T-cell (primary cell): ENCODE measurements around the gene BMERB1. TPM values are rescaled to one million over a fixed set of nuclear protein-coding genes. Genes with fewer than 3 reads are reported as not detected.
A peak's percentile ranks its signal among the peaks of the same experiment; 100 is the strongest.

Experiments used
- ATAC-seq, 4 experiments: fragments of 200-7000 bp in 3 of 4; fragments of 150-1000 bp in 1 of 4; cut with Tn5 transposase; replicated peaks in 1 of 4; 1 replicate in 3 of 4; 2 replicates in 1 of 4; pipeline ENCODE4 v1.10.0; 2021; ENCODE audit warnings: moderate library complexity in 3 of 4, mild to moderate bottlenecking in 2 of 4, moderate number of reproducible peaks in 1 of 4
- CTCF ChIA-PET, 2 donors: fragments of 300-600 bp; sonication (Branson Sonifier 250); formaldehyde crosslinking; loops; one replicate each; lab custom pipeline; 2022; ENCODE audit warnings: antibody characterized with exemption in 2 of 2; lab: Charles Lee
- POLR2A ChIA-PET, 2 donors: fragments of 300-600 bp; sonication (Branson Sonifier 250); formaldehyde crosslinking; loops; one replicate each; lab custom pipeline; 2022; ENCODE audit warnings: antibody characterized with exemption in 2 of 2; lab: Charles Lee
- DNase-seq, 35 experiments: peaks; one replicate each; pipeline versions ENCODE4 v3.0.0 to v3.0.0-alpha.2; 2013 to 2023
- H3K27ac ChIP-seq: one replicate; pipeline ENCODE4 v1.5.1; 2013; ENCODE audit warnings: low read length
- H3K27me3 ChIP-seq, 2 experiments: replicated peaks in 1 of 2; 1 replicate in 1 of 2; 2 replicates in 1 of 2; pipeline versions ENCODE4 v1.6.1 to v1.7.0; 2013; ENCODE audit warnings: low read length in 1 of 2, mixed read lengths in 1 of 2; ENCODE audit not compliant: control insufficient read depth in 2 of 2, insufficient read depth in 2 of 2; ENCODE audit errors: extremely low read depth in 1 of 2
- H3K36me3 ChIP-seq, 2 donors: 1 replicate in 1 of 2; 2 replicates in 1 of 2; pipeline versions ENCODE4 v1.6.1 to v1.7.0; 2013; ENCODE audit warnings: low read length in 1 of 2; ENCODE audit not compliant: control insufficient read depth in 2 of 2, insufficient read depth in 1 of 2; ENCODE audit errors: extremely low read depth in 1 of 2
- H3K4me1 ChIP-seq, 2 experiments: 1 replicate in 1 of 2; 2 replicates in 1 of 2; pipeline versions ENCODE4 v1.6.1 to v1.7.0; 2013; ENCODE audit warnings: low read length in 2 of 2, mixed read lengths in 1 of 2; ENCODE audit not compliant: insufficient read depth in 2 of 2, control insufficient read depth in 1 of 2; ENCODE audit errors: extremely low read depth in 1 of 2
- H3K4me3 ChIP-seq, 2 donors: 1 replicate in 1 of 2; 2 replicates in 1 of 2; pipeline versions ENCODE4 v1.5.1 to v1.7.0; 2013; ENCODE audit warnings: mild to moderate bottlenecking in 2 of 2, low read length in 1 of 2, moderate library complexity in 1 of 2; ENCODE audit not compliant: control insufficient read depth in 1 of 2; ENCODE audit errors: extremely low read depth in 1 of 2
- H3K9me3 ChIP-seq: 2 replicates; pipeline ENCODE4 v1.7.0; 2013
- H3K27ac Mint-ChIP-seq, 2 donors: one replicate each; pipeline ENCODE4 v1.8.0; 2020 to 2021; ENCODE audit warnings: mild to moderate bottlenecking in 2 of 2, mixed read lengths in 2 of 2
- H3K27me3 Mint-ChIP-seq, 2 donors: one replicate each; pipeline ENCODE4 v1.8.0; 2021 to 2022; ENCODE audit warnings: mixed read lengths in 2 of 2
- H3K36me3 Mint-ChIP-seq: one replicate; pipeline ENCODE4 v1.8.0; 2021; ENCODE audit warnings: mixed read lengths
- H3K4me1 Mint-ChIP-seq, 3 donors: one replicate each; pipeline ENCODE4 v1.8.0; 2020 to 2022; ENCODE audit warnings: mixed read lengths in 3 of 3, mild to moderate bottlenecking in 1 of 3
- H3K4me3 Mint-ChIP-seq, 3 donors: one replicate each; pipeline ENCODE4 v1.8.0; 2020 to 2022; ENCODE audit warnings: mild to moderate bottlenecking in 3 of 3, mixed read lengths in 3 of 3, moderate library complexity in 3 of 3
- H3K9me3 Mint-ChIP-seq, 3 donors: one replicate each; pipeline ENCODE4 v1.8.0; 2020 to 2022; ENCODE audit warnings: mixed read lengths in 3 of 3
- WGBS: methylation state at CpG from one replicate; pipeline ENCODE4 v1.1.5; 2013; ENCODE audit warnings: missing lambda C conversion rate; ENCODE audit not compliant: insufficient coverage; 5-methylcytosine and 5-hydroxymethylcytosine counted together
- total RNA-seq, 35 experiments: library from RNA in 6 of 35; stranded (reverse) in 6 of 35; fragments of 120-200 nt in 1 of 35; gene quantifications; one replicate each; pipeline versions ENCODE4 v1.2.1 to v1.2.4 and lab custom pipeline; 2013 to 2026

BMERB1 gene
- total RNA-seq, 5 donors from 2014 or later (not counting 1 experiment from before 2014, with no cell fraction given): 2.1 to 9.6 (median 5.6) TPM

- Histone ChIP-seq H3K36me3 (no peaks in the 10 kb centered on the region), H3K27ac (no peak overlapping the region), H3K27me3 (peaks cover 0 to 4% of the 10 kb centered on the region in 2 experiments), H3K4me1 (peaks cover 0 to 7% of the 10 kb centered on the region in 2 experiments), H3K4me3 (no peak overlapping the region), H3K9me3 (no peaks in the 10 kb centered on the region)
- ChIA-PET CTCF (no interaction called here), POLR2A (no interaction called here)
- no peak overlapping the region for H3K4me3 Mint-ChIP-seq
- DNase-seq (no peak), ATAC-seq (no peak)
- H3K36me3 Mint-ChIP-seq: no peaks in the 10 kb centered on the region
- no peak overlapping the region for H3K27ac Mint-ChIP-seq
- no peaks in the 10 kb centered on the region for H3K9me3 Mint-ChIP-seq
- H3K4me1 Mint-ChIP-seq: peaks cover 7 to 24% (median 16%) of the 10 kb centered on the region in 3 donors
- peaks cover 0 to 2% of the 10 kb centered on the region in 2 donors for H3K27me3 Mint-ChIP-seq
- WGBS: no CpG with 5 or more reads among the region's 11 CpGs
These were observed 78.8 kb downstream of the BMERB1 start for GRCh38 chr16:15513156-15513555.

GRCh38 chr16:15515992-15516391 is 81.6 kb downstream of the BMERB1 start:
- ChIA-PET POLR2A (no interaction called here), CTCF (no interaction called here)
- no peak overlapping the region for H3K4me3 Mint-ChIP-seq
- no peaks in the 10 kb centered on the region for H3K27me3 ChIP-seq
- no peak overlapping the region for H3K4me3 ChIP-seq
- H3K4me1 ChIP-seq: no peaks in the 10 kb centered on the region
- WGBS: 100% methylated on average over 1 of the region's 4 CpGs
- ATAC-seq (no peak), DNase-seq (no peak)
- H3K27ac Mint-ChIP-seq: peak overlapping the region in 1 of 2 donors; percentile 11
- no peaks in the 10 kb centered on the region for H3K9me3 Mint-ChIP-seq
- no peaks in the 10 kb centered on the region for H3K36me3 ChIP-seq
- H3K9me3 ChIP-seq: no peaks in the 10 kb centered on the region
- no peaks in the 10 kb centered on the region for H3K36me3 Mint-ChIP-seq
- H3K27me3 Mint-ChIP-seq: peaks cover 0 to 2% of the 10 kb centered on the region in 2 donors
- no peak overlapping the region for H3K27ac ChIP-seq
- peaks cover 1 to 6% (median 3%) of the 10 kb centered on the region in 3 donors for H3K4me1 Mint-ChIP-seq

DNA sequence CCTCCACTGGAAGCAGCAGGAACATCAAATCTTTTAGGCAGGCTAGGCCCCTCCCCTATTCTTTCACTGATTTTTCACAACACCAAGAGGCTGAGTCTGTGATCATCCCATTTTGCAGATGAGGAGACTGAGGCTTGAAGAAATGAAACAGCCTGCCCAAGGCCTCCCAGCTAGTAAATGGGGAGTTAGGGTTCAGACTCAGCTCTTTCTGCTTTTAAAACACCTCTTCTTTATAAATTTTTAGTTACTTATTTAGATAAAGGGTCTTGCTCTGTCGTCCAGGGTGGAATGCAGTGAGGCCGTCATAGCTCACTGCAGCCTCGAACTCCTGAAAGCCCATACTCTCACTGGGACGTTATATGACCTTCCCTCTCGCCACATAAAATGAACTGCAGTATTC is 82.2 kb downstream of the BMERB1 start:
- DNase-seq (no peak), ATAC-seq (no peak)
- H3K36me3 ChIP-seq: no peaks in the 10 kb centered on the region
- Mint-ChIP-seq H3K4me1 (peaks cover 2 to 5% (median 4%) of the 10 kb centered on the region in 3 donors), H3K9me3 (no peaks in the 10 kb centered on the region), H3K4me3 (no peak overlapping the region), H3K27ac (no peak overlapping the region), H3K36me3 (no peaks in the 10 kb centered on the region), H3K27me3 (no peaks in the 10 kb centered on the region)
- H3K9me3 ChIP-seq: no peaks in the 10 kb centered on the region
- no peak overlapping the region for H3K4me3 ChIP-seq
- no peaks in the 10 kb centered on the region for H3K27me3 ChIP-seq
- ChIA-PET POLR2A (no interaction called here), CTCF (no interaction called here)
- no peaks in the 10 kb centered on the region for H3K4me1 ChIP-seq
- WGBS: 96% methylated on average over 5 of the region's 5 CpGs
- no peak overlapping the region for H3K27ac ChIP-seq

- Histone ChIP-seq H3K27ac (no peak overlapping the region), H3K36me3 (no peaks in the 10 kb centered on the region), H3K4me3 (no peak overlapping the region), H3K9me3 (no peaks in the 10 kb centered on the region), H3K4me1 (peaks cover 0 to 3% of the 10 kb centered on the region in 2 experiments), H3K27me3 (no peaks in the 10 kb centered on the region)
- H3K4me1 Mint-ChIP-seq: peaks cover 5 to 16% (median 8%) of the 10 kb centered on the region in 3 donors
- whole genome bisulfite sequencing: 80% methylated on average over 3 of the region's 3 CpGs
- ATAC-seq (no peak), DNase-seq (no peak)
- H3K4me3 Mint-ChIP-seq: no peak overlapping the region
- no peaks in the 10 kb centered on the region for H3K27me3 Mint-ChIP-seq
- no peak overlapping the region for H3K27ac Mint-ChIP-seq
- ChIA-PET CTCF (interaction anchor here (0.6 to 0.7 kb wide), 2 partner anchors 174 to 377 kb away, joined by 3 to 6 read pairs; no protein-coding TSS in a partner anchor), POLR2A (no interaction called here)
- H3K9me3 Mint-ChIP-seq: no peaks in the 10 kb centered on the region
- no peaks in the 10 kb centered on the region for H3K36me3 Mint-ChIP-seq
These were observed 83.5 kb downstream of the BMERB1 start for GRCh38 chr16:15517743-15518377.

DNA sequence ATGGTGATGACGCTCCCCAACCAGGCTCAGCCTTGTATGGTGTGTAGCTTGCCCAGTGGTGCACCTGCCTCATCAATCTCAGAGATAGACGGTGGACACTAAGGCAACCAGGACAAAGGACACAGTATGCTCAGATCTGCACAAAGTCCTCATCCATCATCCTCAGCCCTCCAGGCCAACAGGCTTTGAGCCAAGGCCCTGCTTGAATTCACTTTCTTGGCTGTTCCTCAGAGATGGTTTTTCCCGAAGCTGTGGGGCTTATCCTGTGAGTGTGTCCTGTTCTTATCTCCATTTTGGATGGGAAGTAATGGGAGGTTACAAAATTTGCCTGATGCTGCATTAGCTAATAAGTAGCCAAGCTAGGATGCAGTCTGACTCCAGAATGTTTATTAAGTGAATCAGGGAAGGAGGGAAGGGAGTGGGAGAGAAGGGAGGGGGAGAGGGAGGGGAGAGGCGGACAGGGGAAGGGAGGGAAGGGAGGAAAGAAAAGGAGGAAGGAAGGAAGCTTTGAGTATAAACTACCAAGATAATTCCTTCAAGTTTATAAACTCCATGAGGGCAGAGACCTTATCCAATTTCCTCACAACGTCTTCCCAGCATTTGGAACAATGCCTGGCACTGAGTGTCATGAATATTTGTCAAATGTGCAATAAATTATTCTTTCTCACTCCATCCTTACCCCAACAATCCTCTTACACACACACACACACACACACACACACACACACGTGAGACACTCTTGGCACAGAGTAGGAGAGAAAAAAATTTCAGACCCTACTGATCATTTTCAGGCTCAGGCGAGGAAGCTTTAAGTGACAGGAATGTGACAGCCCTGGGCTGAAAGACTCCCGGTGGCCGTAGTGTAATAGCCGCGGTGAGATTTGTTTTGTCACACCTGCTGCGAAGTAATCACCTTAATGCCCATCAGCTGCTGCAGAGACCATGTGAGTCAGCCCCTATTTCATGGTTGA is 84.3 kb downstream of the BMERB1 start:
- Histone ChIP-seq H3K36me3 (no peaks in the 10 kb centered on the region), H3K9me3 (no peaks in the 10 kb centered on the region), H3K4me1 (peaks cover 0 to 11% of the 10 kb centered on the region in 2 experiments), H3K4me3 (no peak overlapping the region), H3K27me3 (no peaks in the 10 kb centered on the region), H3K27ac (no peak overlapping the region)
- no peak for DNase-seq
- H3K36me3 Mint-ChIP-seq: no peaks in the 10 kb centered on the region
- no peak overlapping the region for H3K27ac Mint-ChIP-seq
- no peak overlapping the region for H3K4me3 Mint-ChIP-seq
- ChIA-PET CTCF (interaction anchor here in 1 of 2 donors (0.6 kb wide), 1 partner anchor 173 kb away, joined by 3 read pairs; no protein-coding TSS in a partner anchor), POLR2A (interaction anchor here in 1 of 2 donors (0.6 kb wide), 1 partner anchor 72 kb away, joined by 4 read pairs; no protein-coding TSS in a partner anchor)
- WGBS: 84% methylated on average over 7 of the region's 12 CpGs
- no peaks in the 10 kb centered on the region for H3K9me3 Mint-ChIP-seq
- H3K4me1 Mint-ChIP-seq: peaks cover 13 to 24% (median 16%) of the 10 kb centered on the region in 3 donors
- ATAC-seq: no peak
- no peaks in the 10 kb centered on the region for H3K27me3 Mint-ChIP-seq

DNA sequence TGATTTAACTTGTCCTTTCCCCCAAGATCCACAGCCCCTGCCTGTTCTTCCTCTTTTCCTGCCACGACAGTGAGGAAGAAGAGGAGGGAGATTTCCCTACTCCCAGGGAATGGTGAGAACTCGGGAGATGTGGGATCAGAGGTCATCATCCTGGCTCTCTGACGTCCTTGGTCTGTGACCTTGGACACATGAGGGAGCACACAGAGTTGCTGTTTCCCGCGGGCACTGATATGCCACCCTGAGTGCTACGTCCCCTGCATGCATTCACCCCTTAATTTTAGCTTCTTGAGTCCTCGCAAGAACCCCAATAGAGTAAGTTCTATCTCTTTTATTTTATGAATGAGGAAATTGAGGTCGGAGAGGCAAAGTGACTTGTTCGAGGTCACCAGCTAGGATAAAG is 85.4 kb downstream of the BMERB1 start:
- Mint-ChIP-seq H3K36me3 (no peaks in the 10 kb centered on the region), H3K4me1 (peaks cover 14 to 25% (median 18%) of the 10 kb centered on the region in 3 donors), H3K9me3 (no peaks in the 10 kb centered on the region), H3K27me3 (no peaks in the 10 kb centered on the region), H3K4me3 (no peak overlapping the region), H3K27ac (no peak overlapping the region)
- Histone ChIP-seq H3K36me3 (no peaks in the 10 kb centered on the region), H3K27ac (no peak overlapping the region), H3K9me3 (no peaks in the 10 kb centered on the region), H3K4me3 (no peak overlapping the region), H3K4me1 (peaks cover 0 to 11% of the 10 kb centered on the region in 2 experiments), H3K27me3 (no peaks in the 10 kb centered on the region)
- CTCF ChIA-PET: no interaction called here
- no peak for DNase-seq
- POLR2A ChIA-PET: interaction anchor here in 1 of 2 donors (0.6 kb wide), 1 partner anchor 16 kb away, joined by 3 read pairs; no protein-coding TSS in a partner anchor
- WGBS: 89% methylated on average over 3 of the region's 9 CpGs
- no peak for ATAC-seq
